SU-DHL-6 (cell line): ENCODE results near the gene ANKRD29.
"Not testable (repeated sequence)": the region's sequence is repeated elsewhere in the genome, so short reads cannot be mapped to it uniquely, and the experiment has no call there.

Experiments used
- H2AFZ ChIP-seq: fragments of 200-600 bp; sonication (generic); 2 replicates; pipeline ENCODE4 v1.6.1; 2014; ENCODE audit warnings: low read depth, mild to moderate bottlenecking, moderate library complexity, mixed read lengths, antibody characterized with exemption, low read length; ENCODE audit not compliant: severe bottlenecking
- H3F3A ChIP-seq: fragments of 200-600 bp; shearing (Covaris generic); 2 replicates; pipeline ENCODE4 v1.6.0; 2016; ENCODE audit warnings: antibody characterized with exemption, mild to moderate bottlenecking; ENCODE audit not compliant: insufficient read depth
- H3K27ac ChIP-seq: fragments of 200-600 bp; sonication (generic); 2 replicates; pipeline ENCODE4 v1.5.1; 2016; ENCODE audit warnings: low read depth, mild to moderate bottlenecking, low read length, moderate library complexity, mixed read lengths
- H3K27me3 ChIP-seq: fragments of 200-600 bp; sonication (generic), shearing (Covaris generic); 2 replicates; pipeline ENCODE4 v1.6.0; 2014; ENCODE audit warnings: mild to moderate bottlenecking, low read length
- H3K36me3 ChIP-seq: fragments of 200-600 bp; sonication (generic); 2 replicates; pipeline ENCODE4 v1.6.1; 2014; ENCODE audit warnings: mild to moderate bottlenecking, low read length, mixed read lengths
- H3K4me2 ChIP-seq: fragments of 300-600, 200-600 bp; shearing (Covaris generic), sonication (generic); 2 replicates; pipeline ENCODE4 v1.6.0; 2014; ENCODE audit warnings: low read length, low read depth, mild to moderate bottlenecking; ENCODE audit not compliant: poor library complexity, severe bottlenecking
- H3K4me3 ChIP-seq: fragments of 200-600 bp; sonication (generic); 2 replicates; pipeline ENCODE4 v1.5.1; 2014; ENCODE audit warnings: antibody characterized with exemption, low read length, mild to moderate bottlenecking, mixed read lengths; ENCODE audit not compliant: insufficient read depth, poor library complexity, severe bottlenecking
- H3K79me2 ChIP-seq: fragments of 200-600 bp; sonication (generic); 2 replicates; pipeline ENCODE4 v1.6.1; 2014; ENCODE audit warnings: mild to moderate bottlenecking, low read length, moderate library complexity; ENCODE audit not compliant: insufficient read depth
- H3K9ac ChIP-seq: fragments of 200-600 bp; sonication (generic); 2 replicates; pipeline ENCODE4 v1.7.0; 2014; ENCODE audit warnings: mild to moderate bottlenecking, low read length
- H3K9me2 ChIP-seq: fragments of 200-600 bp; sonication (generic); replicated peaks from 2 replicates; pipeline ENCODE4 v1.6.1; 2014; ENCODE audit warnings: low read length; ENCODE audit not compliant: insufficient read depth
- H3K9me3 ChIP-seq: fragments of 200-600 bp; sonication (generic); 2 replicates; pipeline ENCODE4 v1.6.1; 2014; ENCODE audit warnings: low read length, mixed read lengths; ENCODE audit not compliant: insufficient read depth
- H4K20me1 ChIP-seq: fragments of 200-600 bp; sonication (generic); 2 replicates; pipeline ENCODE4 v1.6.1; 2014; ENCODE audit warnings: low read depth, mild to moderate bottlenecking, antibody characterized with exemption, low read length, moderate library complexity, mixed read lengths
- CTCF ChIP-seq: fragments of 200-600 bp; sonication (generic); IDR thresholded peaks from one replicate; pipeline ENCODE4 v1.5.1; 2017; ENCODE audit warnings: antibody characterized with exemption, mild to moderate bottlenecking, low read length, moderate library complexity; ENCODE audit not compliant: insufficient read depth, poor library complexity, severe bottlenecking
- EZH2phosphoT487 ChIP-seq: fragments of 200-600 bp; sonication (generic), shearing (Covaris generic); conservative IDR thresholded peaks from 2 replicates; pipeline ENCODE4 v1.6.1; 2018; ENCODE audit warnings: mild to moderate bottlenecking, antibody characterized with exemption, low read length, moderate library complexity, mixed read lengths

Gene ANKRD29

GRCh38 chr18:23616258-23616657 is 46.5 kb downstream of the ANKRD29 start:
- no peak for TF ChIP-seq EZH2phosphoT487
- TF ChIP-seq CTCF, result no peak
- no peaks in the 10 kb centered on the region for H3K27me3 ChIP-seq
- H3K27ac ChIP-seq, result no peak overlapping the region
- H3K79me2 ChIP-seq, result no peaks in the 10 kb centered on the region
- H3K4me3 ChIP-seq, result no peak overlapping the region
- H3K9ac ChIP-seq, result no peak overlapping the region
- H3K36me3 ChIP-seq, result no peaks in the 10 kb centered on the region
- H3K9me3 ChIP-seq, result no peaks in the 10 kb centered on the region
- no peak overlapping the region for H3K4me2 ChIP-seq
- H4K20me1 ChIP-seq, result no peaks in the 10 kb centered on the region
- no peak overlapping the region for H2AFZ ChIP-seq
- H3F3A ChIP-seq, result no peaks in the 10 kb centered on the region
- H3K9me2 ChIP-seq, result no peaks in the 10 kb centered on the region

- H3K36me3 ChIP-seq, result no peaks in the 10 kb centered on the region
- H3K27me3 ChIP-seq, result no peaks in the 10 kb centered on the region
- H3K4me3 ChIP-seq, result no peak overlapping the region
- no peaks in the 10 kb centered on the region for H3F3A ChIP-seq
- no peak overlapping the region for H3K9ac ChIP-seq
- no peaks in the 10 kb centered on the region for H3K9me3 ChIP-seq
- H2AFZ ChIP-seq, result no peak overlapping the region
- H3K27ac ChIP-seq, result no peak overlapping the region
- TF ChIP-seq EZH2phosphoT487 (no peak), CTCF (no peak)
- H4K20me1 ChIP-seq, result no peaks in the 10 kb centered on the region
- no peak overlapping the region for H3K4me2 ChIP-seq
- no peaks in the 10 kb centered on the region for H3K9me2 ChIP-seq
- H3K79me2 ChIP-seq, result no peaks in the 10 kb centered on the region
These were observed 47.8 kb downstream of the ANKRD29 start for GRCh38 chr18:23614891-23615290.

DNA sequence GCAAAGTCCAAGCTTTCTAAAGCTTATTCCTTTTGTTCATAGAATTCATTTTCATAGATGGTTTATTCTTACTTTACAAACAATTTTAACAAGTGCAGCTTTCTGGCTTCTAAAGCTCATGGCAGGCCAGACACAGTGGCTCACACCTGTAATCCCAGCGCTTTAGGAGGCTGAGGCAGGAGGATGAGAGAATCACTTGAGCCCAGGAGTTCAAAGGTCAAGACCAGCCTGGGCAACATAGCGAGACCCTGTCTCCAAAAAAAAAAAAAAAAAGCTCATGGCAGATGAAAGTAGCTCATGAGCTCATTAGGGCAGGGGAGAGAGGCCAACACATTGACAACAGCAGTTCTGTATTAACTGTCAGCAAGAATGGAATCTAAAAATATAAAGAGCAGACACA is 48.3 kb downstream of the ANKRD29 start:
- Histone ChIP-seq H3K4me3 (no peak overlapping the region), H3F3A (no peaks in the 10 kb centered on the region), H3K79me2 (no peaks in the 10 kb centered on the region), H3K27ac (no peak overlapping the region), H3K36me3 (no peaks in the 10 kb centered on the region), H3K9me3 (no peaks in the 10 kb centered on the region), H4K20me1 (no peaks in the 10 kb centered on the region), H3K27me3 (no peaks in the 10 kb centered on the region), H2AFZ (no peak overlapping the region), H3K9me2 (no peaks in the 10 kb centered on the region), H3K9ac (no peak overlapping the region), H3K4me2 (no peak overlapping the region)
- TF ChIP-seq EZH2phosphoT487, result no peak
- TF ChIP-seq CTCF, result no peak

DNA sequence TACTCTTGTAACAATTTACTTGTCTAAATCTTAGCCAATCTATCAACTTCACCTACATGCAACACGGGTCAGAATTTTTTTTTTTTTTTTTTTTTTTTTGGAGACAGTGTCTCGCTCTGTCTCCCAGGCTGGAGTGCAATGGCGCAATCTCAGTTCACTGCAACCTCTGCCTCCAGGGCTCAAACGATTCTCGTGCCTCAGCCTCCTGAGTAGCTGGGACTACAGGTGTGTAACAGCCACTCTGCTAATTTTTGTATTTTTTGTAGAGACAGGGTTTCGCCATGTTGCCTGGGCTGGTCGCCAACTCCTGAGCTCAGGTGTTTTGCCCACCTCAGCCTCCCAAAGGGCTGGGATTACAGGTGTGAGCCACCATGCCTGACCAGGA is 49.6 kb downstream of the ANKRD29 start:
- H3K79me2 ChIP-seq, H3K27me3 ChIP-seq: not testable (repeated sequence)

More for the DNA sequence above, 49.6 kb downstream of the ANKRD29 start:
- not testable (repeated sequence) for H3K36me3 ChIP-seq, H4K20me1 ChIP-seq, H2AFZ ChIP-seq, H3K9me2 ChIP-seq, H3K9me3 ChIP-seq, H3F3A ChIP-seq, H3K4me3 ChIP-seq, H3K27ac ChIP-seq, H3K4me2 ChIP-seq, H3K9ac ChIP-seq
